HCT116 (cell line): ENCODE data around the gene ABLIM1. TPM values are rescaled to one million over a fixed set of nuclear protein-coding genes. Genes with fewer than 3 reads are reported as not detected.

Source experiments
- ATAC-seq: fragments of 200-7000 bp; cut with Tn5 transposase; 2 replicates; pipeline ENCODE4 v1.9.1; 2020; ENCODE audit warnings: mild to moderate bottlenecking, moderate library complexity
- BruUV-seq: library from RNA; stranded (reverse); fragments of 400-500 nt; replicated peaks from 2 replicates; lab custom pipeline; 2021; lab: Mats Ljungman, UMichigan
- CTCF ChIA-PET: fragments of 300-600 bp; sonication (Branson Sonifier 250); formaldehyde crosslinking; loops from one replicate; lab custom pipeline; 2021; ENCODE audit warnings: antibody characterized with exemption; lab: Charles Lee
- POLR2A ChIA-PET: fragments of 300-600, 350-600 bp; sonication (Branson Sonifier 250); formaldehyde crosslinking; loops from one replicate; lab custom pipeline; 2021; ENCODE audit warnings: antibody characterized with exemption; lab: Charles Lee
- RAD21 ChIA-PET, 2 experiments: fragments of 300-600 bp; sonication (Branson Sonifier 250); formaldehyde crosslinking; loops; one replicate each; lab custom pipeline; 2023; ENCODE audit warnings: low total read pairs in 2 of 2; ENCODE audit not compliant: uncharacterized antibody in 2 of 2, unreplicated experiment in 2 of 2, low non-redundant PET in 1 of 2; lab: Charles Lee
- DNase-seq: peaks from one replicate; pipeline ENCODE4 v3.0.0-alpha.2; 2010; ENCODE audit warnings: low read depth, low spot score
- H2AFZ ChIP-seq: fragments of 200-600 bp; shearing (Covaris generic), sonication (generic); 2 replicates; pipeline ENCODE4 v1.6.1; 2017; ENCODE audit warnings: low read depth, mixed run types, mixed read lengths, antibody characterized with exemption, low read length; ENCODE audit not compliant: poor library complexity, severe bottlenecking
- H3K27ac ChIP-seq: 2 replicates; pipeline ENCODE4 v1.5.1; 2012; ENCODE audit warnings: low read depth, low read length
- H3K27me3 ChIP-seq: fragments of 200-600 bp; sonication (generic); 2 replicates; pipeline ENCODE4 v1.6.1; 2016; ENCODE audit warnings: mixed run types, low read length, mixed read lengths; ENCODE audit not compliant: insufficient read depth
- H3K36me3 ChIP-seq, 2 experiments: fragments of 200-500 bp in 1 of 2; fragments of 200-600 bp in 1 of 2; sonication (Bioruptor generic) in 1 of 2; sonication (generic) in 1 of 2; 2 replicates each; pipeline versions ENCODE4 v1.5.1 to v1.6.1; 2014 to 2016; ENCODE audit warnings: low read length in 2 of 2, inconsistent platforms in 1 of 2, mixed read lengths in 1 of 2, mixed run types in 1 of 2; ENCODE audit not compliant: insufficient read depth in 2 of 2, control insufficient read depth in 1 of 2
- H3K4me1 ChIP-seq, 2 experiments: fragments of 200-600 bp in 1 of 2; sonication (generic) in 1 of 2; 2 replicates each; pipeline versions ENCODE4 v1.5.1 to v1.6.1; 2012 to 2017; ENCODE audit warnings: low read length in 2 of 2, inconsistent platforms in 1 of 2, mild to moderate bottlenecking in 1 of 2, mixed read lengths in 1 of 2, mixed run types in 1 of 2, moderate library complexity in 1 of 2; ENCODE audit not compliant: insufficient read depth in 2 of 2, control insufficient read depth in 1 of 2
- H3K4me2 ChIP-seq: fragments of 200-600 bp; sonication (generic); 2 replicates; pipeline ENCODE4 v1.6.1; 2017; ENCODE audit warnings: mixed run types, low read length, mixed read lengths
- H3K4me3 ChIP-seq, 2 experiments: fragments of 200-600 bp in 1 of 2; sonication (generic) in 1 of 2; replicated peaks in 1 of 2; 2 replicates each; pipeline ENCODE4 v1.5.1; 2011 to 2016; ENCODE audit warnings: low read length in 2 of 2, control low read depth in 1 of 2, low read depth in 1 of 2, mild to moderate bottlenecking in 1 of 2, mixed read lengths in 1 of 2, mixed run types in 1 of 2
- H3K79me2 ChIP-seq: fragments of 200-600 bp; sonication (generic); 2 replicates; pipeline ENCODE4 v1.6.1; 2017; ENCODE audit warnings: mild to moderate bottlenecking, mixed run types, low read length, moderate library complexity, mixed read lengths; ENCODE audit not compliant: insufficient read depth
- H3K9ac ChIP-seq: fragments of 200-600 bp; sonication (generic); 2 replicates; pipeline ENCODE4 v1.6.1; 2016; ENCODE audit warnings: low read length, mixed read lengths
- H3K9me2 ChIP-seq: fragments of 200-600 bp; sonication (generic), shearing (Covaris generic); 2 replicates; pipeline ENCODE4 v1.6.1; 2017; ENCODE audit warnings: mixed run types, mild to moderate bottlenecking, moderate library complexity; ENCODE audit not compliant: insufficient read depth
- H3K9me3 ChIP-seq, 2 experiments: fragments of 200-500 bp in 1 of 2; fragments of 200-600 bp in 1 of 2; sonication (Bioruptor generic) in 1 of 2; sonication (generic) in 1 of 2; 2 replicates each; pipeline ENCODE4 v1.6.1; 2014 to 2017; ENCODE audit warnings: low read length in 2 of 2, mixed read lengths in 2 of 2, inconsistent platforms in 1 of 2, low read depth in 1 of 2, mild to moderate bottlenecking in 1 of 2, mixed run types in 1 of 2, moderate library complexity in 1 of 2; ENCODE audit not compliant: control insufficient read depth in 1 of 2, insufficient read depth in 1 of 2
- H4K20me1 ChIP-seq: fragments of 200-600 bp; sonication (generic), shearing (Covaris generic); 2 replicates; pipeline ENCODE4 v1.6.1; 2017; ENCODE audit warnings: mixed run types, mild to moderate bottlenecking, moderate library complexity; ENCODE audit not compliant: insufficient read depth
- RAD21 ChIP-seq: IDR thresholded peaks from 2 replicates; pipeline ENCODE4 v1.6.1; 2012; ENCODE audit warnings: low read depth, mild to moderate bottlenecking
- SIN3A ChIP-seq: IDR thresholded peaks from 2 replicates; pipeline ENCODE4 v1.6.1; 2012; ENCODE audit warnings: low read depth
- ZFX ChIP-seq: fragments of 450-650 bp; IDR thresholded peaks from 2 replicates; pipeline ENCODE4 v1.6.1; 2017
- intact Hi-C: fragments of 100-400 bp; cut with micrococcal nuclease; formaldehyde crosslinking; loops from 2 replicates; pipeline ENCODE4 v1.10.0; 2022
- total RNA-seq: library from RNA; stranded (reverse); gene quantifications from one replicate; pipeline ENCODE4 v1.2.1, GENCODE V29; 2021; ENCODE audit not compliant: unreplicated experiment
- TF ChIP-seq, protein P1 (sequence below), 3 experiments: fragments of 200-600 bp in 1 of 3; sonication (generic) in 1 of 3; IDR thresholded peaks in 2 of 3; conservative IDR thresholded peaks in 1 of 3; 2 replicates each; pipeline ENCODE4 v1.5.1; 2012 to 2017; ENCODE audit warnings: low read depth in 2 of 3, low read length in 2 of 3, antibody characterized with exemption in 1 of 3, borderline replicate concordance in 1 of 3, control low read depth in 1 of 3, mild to moderate bottlenecking in 1 of 3, mixed read lengths in 1 of 3, mixed run types in 1 of 3, moderate library complexity in 1 of 3; ENCODE audit not compliant: insufficient read depth in 1 of 3
- TF ChIP-seq, protein P2 (sequence below): IDR thresholded peaks from 2 replicates; pipeline ENCODE4 v1.6.1; 2011; ENCODE audit warnings: mild to moderate bottlenecking, low read length, moderate library complexity; ENCODE audit not compliant: insufficient replicate concordance; ENCODE audit errors: extremely low read depth

Gene ABLIM1
- total RNA-seq, 1 experiment from 2014 or later = 96.2 TPM

DNA sequence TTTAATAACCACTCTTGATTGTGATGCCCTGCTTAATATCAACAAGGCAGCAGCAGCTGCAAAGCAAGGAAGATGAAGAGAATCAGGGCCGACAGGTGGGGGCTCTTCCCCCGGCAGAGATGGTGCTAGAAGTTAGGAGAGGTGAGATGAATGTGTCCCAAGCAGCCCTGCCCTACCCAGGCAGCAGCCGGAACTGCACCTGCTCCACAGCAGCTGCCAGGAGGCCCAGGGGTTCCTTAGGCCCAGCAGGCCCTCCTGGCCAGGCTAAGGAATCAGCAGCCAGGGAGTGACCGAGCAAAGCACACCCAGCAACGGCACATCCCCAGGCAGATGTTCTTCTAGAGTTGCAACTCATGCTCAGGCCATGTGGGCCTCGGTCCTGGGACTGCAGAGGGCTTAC is 271.6 kb downstream of the ABLIM1 start:
- Histone ChIP-seq H3K9ac (no peak overlapping the region), H3K4me2 (no peak overlapping the region), H2AFZ (no peak overlapping the region), H3K9me3 (no peaks in the 10 kb centered on the region), H4K20me1 (no peaks in the 10 kb centered on the region), H3K27ac (no peak overlapping the region), H3K27me3 (peaks cover 10% of the 10 kb centered on the region; the same call in 1 of the 2 replicates), H3K4me3 (no peak overlapping the region), H3K79me2 (no peaks in the 10 kb centered on the region), H3K4me1 (peaks cover 9 to 19% of the 10 kb centered on the region in 2 experiments), H3K36me3 (no peaks in the 10 kb centered on the region), H3K9me2 (no peaks in the 10 kb centered on the region)
- TF ChIP-seq SIN3A = no peak
- TF ChIP-seq, protein P1, sequence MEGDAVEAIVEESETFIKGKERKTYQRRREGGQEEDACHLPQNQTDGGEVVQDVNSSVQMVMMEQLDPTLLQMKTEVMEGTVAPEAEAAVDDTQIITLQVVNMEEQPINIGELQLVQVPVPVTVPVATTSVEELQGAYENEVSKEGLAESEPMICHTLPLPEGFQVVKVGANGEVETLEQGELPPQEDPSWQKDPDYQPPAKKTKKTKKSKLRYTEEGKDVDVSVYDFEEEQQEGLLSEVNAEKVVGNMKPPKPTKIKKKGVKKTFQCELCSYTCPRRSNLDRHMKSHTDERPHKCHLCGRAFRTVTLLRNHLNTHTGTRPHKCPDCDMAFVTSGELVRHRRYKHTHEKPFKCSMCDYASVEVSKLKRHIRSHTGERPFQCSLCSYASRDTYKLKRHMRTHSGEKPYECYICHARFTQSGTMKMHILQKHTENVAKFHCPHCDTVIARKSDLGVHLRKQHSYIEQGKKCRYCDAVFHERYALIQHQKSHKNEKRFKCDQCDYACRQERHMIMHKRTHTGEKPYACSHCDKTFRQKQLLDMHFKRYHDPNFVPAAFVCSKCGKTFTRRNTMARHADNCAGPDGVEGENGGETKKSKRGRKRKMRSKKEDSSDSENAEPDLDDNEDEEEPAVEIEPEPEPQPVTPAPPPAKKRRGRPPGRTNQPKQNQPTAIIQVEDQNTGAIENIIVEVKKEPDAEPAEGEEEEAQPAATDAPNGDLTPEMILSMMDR (IDR thresholded peaks at IDR 0.05 in 2 of 3, conservative IDR thresholded peaks at IDR 0.05 in 1 of 3; ENCODE audit: borderline replicate concordance in 1 of 3, insufficient read depth in 1 of 3, low read depth in 2 of 3, low read length in 2 of 3) = peak in 2 of 3 experiments; percentile 24 to 39; a peak in 3 of 6 replicates
- TF ChIP-seq RAD21 = peak; percentile 26; the same call in 1 of the 2 replicates
- no peak for TF ChIP-seq ZFX
- TF ChIP-seq, protein P2, sequence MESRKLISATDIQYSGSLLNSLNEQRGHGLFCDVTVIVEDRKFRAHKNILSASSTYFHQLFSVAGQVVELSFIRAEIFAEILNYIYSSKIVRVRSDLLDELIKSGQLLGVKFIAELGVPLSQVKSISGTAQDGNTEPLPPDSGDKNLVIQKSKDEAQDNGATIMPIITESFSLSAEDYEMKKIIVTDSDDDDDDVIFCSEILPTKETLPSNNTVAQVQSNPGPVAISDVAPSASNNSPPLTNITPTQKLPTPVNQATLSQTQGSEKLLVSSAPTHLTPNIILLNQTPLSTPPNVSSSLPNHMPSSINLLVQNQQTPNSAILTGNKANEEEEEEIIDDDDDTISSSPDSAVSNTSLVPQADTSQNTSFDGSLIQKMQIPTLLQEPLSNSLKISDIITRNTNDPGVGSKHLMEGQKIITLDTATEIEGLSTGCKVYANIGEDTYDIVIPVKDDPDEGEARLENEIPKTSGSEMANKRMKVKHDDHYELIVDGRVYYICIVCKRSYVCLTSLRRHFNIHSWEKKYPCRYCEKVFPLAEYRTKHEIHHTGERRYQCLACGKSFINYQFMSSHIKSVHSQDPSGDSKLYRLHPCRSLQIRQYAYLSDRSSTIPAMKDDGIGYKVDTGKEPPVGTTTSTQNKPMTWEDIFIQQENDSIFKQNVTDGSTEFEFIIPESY = no peak
- DNase-seq (no peak), ATAC-seq (peak; percentile 82)
- ChIA-PET CTCF (interaction anchor here (1.3 to 3.1 kb wide), 3 partner anchors 8 to 83 kb away, joined by 4 to 19 read pairs (median 6); no protein-coding TSS in a partner anchor), RAD21 (no interaction called here), POLR2A (no interaction called here)
- no TSS peak for BruUV-seq
- intact Hi-C loops = no loop called here
